ENCODE measurements around the gene GIPC2.
"Not testable (repeated sequence)": the region's sequence is repeated elsewhere in the genome, so short reads cannot be mapped to it uniquely, and the experiment has no call there.

Gene GIPC2

DNA sequence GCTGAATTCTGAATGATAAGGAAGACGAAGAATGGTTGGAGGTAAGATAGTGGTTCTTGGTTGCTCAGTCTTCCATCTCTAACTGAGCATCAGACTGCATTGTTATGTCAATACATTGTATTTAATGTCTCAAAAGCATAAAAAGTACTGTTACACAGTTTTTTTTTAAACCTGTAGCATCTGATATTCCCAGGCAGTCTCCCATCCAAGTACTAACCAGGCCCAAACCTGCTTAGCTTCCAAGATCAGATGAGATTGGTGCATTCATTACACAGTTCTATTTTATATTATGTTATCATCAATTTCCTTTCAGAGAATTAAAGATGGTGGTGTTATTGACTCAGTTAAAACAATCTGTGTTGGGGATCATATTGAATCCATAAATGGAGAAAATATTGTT is 48.9 kb downstream of the GIPC2 start:
- no peak for DNase-seq (ENCODE audit: low read depth, low spot score)

DNA sequence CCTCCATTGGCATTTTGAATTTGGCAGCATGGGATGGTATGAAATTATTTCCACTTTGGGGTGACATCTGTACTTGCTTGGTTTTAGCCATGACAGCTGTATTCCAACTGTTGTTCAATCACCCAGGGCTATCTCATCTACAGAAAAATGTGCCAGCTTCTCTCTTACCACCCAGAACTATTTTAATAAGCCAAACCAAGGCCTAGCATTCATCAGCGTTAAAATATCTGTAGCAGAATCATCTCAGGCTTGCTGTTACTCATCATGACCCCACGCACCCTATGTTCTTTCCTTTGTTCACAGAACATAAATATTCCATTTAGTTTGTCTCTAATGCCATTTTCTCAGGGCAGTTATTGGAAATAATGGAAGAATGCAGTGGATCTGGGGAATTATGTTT is 49.8 kb downstream of the GIPC2 start:
- no peak for DNase-seq (ENCODE audit: low read depth, low spot score)

DNA sequence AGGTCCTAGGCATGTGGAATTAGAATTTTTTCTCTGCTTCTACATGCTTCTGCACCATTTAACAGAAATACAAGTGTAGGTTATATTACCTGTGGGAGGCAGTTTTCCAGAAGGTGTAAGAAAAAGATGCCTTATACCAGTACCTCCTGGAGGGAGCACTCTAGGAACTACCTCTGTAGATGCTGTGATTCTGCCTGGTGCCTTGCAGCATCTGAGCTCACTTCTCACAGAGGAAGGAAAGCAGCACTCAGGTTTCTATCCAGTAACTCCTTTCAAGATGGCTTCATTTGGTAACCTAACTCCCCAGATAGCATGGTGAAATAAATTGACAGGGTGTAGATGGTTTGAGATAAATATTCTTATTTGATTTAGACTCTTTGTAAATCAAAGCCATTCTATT is 50.3 kb downstream of the GIPC2 start:
- DNase-seq (ENCODE audit: low read depth, low spot score), result no peak

DNA sequence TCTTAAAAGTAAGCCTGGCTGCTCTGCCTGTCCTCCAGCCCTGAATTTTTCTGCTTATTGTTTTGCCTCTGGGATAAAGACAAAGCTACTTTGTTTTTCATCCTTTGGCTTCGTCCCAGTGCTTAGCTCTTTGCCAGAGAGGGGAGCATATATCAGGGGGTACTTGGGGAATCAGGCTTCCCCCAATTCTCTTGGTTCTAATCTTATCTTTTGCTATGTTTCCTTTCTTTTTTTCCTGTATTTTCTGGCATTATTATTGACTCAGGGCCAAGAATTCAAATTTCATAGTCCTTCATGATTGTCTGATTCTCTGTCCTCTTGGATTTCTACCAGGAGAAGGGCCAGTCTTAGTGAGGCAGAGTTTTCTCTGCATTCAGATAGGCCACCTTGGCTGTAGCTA is 51.2 kb downstream of the GIPC2 start:
- DNase-seq (ENCODE audit: low read depth, low spot score), result no peak

DNA sequence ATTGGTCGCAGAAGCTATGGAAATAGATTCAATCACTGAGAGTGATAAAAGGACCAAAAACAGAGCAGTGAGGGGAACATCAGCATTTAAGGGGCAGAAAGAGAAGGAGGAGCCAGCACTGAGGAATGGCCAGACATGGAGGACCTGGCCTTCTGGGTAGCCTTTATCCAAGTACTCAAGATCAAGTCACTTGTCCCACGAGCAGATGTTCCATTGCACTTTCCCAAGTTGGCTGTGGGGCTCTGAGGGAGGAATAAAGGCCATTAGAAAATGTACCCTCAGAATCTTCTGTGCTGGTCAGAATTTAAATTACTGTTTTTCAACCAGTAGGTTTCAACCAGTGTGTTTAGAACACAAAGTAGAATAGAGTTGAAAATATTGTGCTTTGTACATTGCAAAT is 55.3 kb downstream of the GIPC2 start:
- DNase-seq (ENCODE audit: low read depth, low spot score), result no peak

DNA sequence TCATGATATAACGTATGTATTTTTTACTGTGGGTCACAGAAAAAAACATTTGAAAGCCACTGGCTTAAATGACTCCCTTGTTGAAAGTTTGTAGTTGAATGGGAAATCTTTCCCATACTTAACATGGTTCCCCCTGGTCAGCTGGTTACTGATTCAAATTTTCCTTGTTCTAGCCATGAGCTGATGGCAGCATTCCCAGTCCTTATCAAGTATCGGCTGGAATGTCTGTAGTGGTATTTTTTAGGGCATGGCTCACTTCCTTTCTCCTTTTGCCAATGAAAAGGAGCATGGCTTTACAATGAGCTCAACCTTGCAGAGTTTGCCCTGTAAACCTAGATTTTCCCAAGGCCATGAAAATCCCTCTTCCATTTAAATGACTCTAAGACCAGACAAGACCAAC is 55.7 kb downstream of the GIPC2 start:
- no peak for DNase-seq (ENCODE audit: low read depth, low spot score)

DNA sequence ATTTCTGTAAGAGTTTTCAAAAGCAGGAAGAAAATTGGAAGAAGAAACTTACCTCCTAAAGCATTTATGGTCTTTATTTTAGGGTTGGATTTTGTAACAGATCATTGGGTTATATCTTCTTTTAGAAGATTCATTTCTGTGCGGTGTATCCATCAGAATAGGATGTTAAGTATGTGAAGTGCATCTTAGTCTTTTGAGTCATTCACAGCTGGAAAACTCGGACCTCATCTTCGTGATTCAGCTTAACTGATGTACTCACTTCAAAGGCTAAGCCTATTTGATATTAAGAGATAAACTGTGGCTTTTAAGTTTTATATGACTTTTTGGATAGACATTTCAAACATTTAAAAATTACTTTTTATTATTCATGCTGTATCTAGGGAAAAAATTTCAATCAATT is 56.3 kb downstream of the GIPC2 start:
- no peak for DNase-seq (ENCODE audit: low read depth, low spot score)

DNA sequence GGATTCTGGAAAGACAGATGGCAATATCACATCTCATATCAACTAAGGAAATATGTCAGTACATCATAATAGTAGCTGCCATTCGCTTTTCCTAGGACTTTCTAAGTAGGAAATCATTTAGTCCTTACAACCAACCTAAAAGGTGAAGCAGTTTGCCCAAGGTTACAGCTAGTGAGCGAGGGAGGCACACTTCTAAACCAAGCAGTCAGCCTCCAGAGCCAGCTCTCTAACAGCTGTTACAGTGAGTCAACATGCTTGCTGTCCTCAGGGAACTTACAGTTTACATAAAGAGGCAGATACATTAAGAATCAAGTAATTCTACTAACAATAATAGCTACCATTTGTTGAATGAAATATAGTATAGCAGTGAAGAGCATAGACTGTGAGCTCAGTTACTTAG is 57.1 kb downstream of the GIPC2 start:
- no peak for DNase-seq (ENCODE audit: low read depth, low spot score)

DNA sequence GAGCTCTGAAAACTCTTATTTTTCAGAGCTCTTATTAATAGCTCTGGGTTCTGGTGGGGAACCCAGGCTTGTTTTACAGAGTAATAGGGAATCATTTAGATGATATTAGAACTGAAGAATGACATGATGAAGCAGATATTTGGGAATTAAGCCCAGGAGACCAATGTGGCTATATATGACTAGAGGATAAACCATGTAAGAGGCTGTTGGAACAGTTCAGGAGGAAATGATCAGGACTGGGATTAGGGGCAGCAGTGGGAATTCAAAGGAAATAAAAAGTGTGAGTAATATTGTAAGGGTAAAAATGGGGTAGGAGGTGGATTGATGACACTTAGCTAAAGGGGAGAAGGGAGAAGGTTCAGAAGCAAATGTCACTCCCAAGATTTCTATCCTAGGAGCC is 58.6 kb downstream of the GIPC2 start:
- no peak for DNase-seq (ENCODE audit: low read depth, low spot score)

DNA sequence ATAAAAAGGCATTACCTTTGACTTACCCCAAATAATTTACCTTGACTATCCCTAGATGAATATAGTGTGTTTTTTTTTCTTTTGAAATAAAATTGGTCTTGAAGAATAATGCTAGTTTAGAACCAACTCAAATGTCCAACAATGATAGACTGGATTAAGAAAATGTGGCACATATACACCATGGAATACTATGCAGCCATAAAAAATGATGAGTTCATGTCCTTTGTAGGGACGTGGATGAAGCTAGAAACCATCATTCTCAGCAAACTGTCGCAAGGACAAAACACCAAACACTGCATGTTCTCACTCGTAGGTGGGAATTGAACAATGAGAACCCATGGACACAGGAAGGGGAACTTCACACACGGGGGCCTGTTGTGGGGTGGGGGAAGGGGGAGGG is 63.9 kb downstream of the GIPC2 start:
- not testable (repeated sequence) for DNase-seq (ENCODE audit: low read depth, low spot score)

DNA sequence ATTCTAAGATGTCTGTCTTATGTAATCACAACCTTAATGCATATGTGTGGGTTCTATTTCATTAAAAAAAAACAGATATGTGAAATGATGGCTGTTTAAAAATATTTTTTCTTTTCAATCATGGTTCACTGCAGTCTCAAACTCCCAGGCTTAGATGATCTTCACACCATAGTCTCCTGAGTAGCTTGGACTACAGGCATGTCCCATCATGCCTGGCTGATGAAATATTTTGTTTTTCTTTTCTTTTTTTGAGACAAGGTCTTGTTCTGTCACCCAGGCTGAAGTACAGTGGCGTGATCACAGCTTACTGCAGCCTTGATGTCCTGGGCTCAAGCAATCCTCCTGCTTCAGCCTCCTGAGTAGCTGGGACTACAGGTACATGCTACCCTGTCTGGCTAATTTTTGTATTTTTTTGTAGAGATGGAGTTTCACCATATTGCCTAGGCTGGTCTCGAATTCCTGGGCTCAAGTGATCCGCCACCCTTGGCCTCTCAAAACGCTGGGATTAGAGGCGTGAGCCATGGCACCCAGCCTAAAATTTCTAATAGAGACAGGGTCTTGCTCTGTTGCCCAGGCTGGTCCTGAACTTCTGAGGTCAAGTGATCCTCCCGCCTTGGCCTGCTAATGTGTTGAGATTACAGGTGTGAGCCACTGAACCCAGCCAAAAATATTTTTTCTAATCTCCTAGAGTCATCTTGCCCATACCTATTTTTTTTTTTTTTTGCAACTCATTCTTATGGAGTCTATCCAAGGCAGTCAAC is 67.6 kb downstream of the GIPC2 start:
- DNase-seq (ENCODE audit: low read depth, low spot score), result no peak

DNA sequence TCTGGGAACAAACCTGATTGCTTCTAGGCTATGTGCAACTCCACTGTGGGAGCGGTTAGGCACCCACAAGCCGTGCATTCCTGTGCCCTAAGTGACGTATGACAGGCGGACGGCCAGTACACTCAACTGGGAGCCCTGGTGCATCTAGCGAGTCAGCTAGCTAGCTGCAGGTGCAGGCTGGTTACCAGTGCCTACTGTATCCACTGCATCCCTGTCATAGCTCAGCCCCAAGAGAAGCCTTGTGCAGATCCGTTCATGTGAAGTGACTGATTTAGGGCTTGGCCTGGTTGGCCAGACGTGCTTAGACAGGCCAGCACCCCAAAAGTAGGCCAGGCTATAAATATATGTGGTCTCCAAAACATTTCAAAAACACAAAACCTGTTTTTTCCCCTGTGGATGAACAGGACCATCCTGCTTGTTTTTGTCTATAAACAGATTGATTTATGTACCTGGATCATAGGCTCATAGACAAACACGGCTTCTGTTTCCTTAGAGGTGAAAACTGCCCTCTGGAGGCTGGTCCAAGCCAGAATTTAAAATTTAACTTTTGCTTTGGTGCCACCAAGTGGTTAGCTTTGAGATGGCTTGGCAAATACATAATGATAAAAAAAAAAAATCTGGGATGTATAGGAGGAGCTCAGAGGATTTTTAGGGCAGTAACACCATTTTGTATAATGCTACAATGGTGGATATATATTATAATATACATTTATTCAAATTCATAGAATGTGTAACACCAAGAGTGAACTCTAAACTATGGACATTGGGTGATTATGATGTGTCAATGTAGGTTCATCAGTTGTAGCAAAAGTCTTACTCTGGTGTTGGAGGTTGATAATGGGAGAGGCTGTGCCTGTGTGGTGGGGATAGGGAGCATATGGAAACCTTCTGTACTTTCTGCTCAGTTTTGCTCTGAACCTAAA is 68.5 kb downstream of the GIPC2 start:
- DNase-seq (ENCODE audit: low read depth, low spot score), result peak; percentile 71

DNA sequence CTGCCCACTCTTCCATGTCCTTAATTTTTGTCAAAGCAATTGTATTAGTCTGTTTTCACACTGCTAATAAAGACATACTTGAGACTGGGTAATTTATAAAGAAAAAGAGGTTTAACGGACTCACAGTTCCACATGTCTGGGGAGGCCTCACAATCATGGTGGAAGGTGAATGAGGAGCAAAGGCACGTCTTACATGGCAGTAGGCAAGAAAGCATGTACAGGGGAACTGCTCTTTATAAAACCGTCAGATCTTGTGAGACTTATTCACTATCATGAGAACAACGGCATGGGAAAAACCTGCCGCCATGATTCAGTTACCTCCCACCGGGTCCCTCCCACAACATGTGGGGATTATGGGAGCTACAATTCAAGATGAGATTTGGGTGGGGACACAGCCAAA is 74.7 kb downstream of the GIPC2 start:
- DNase-seq (ENCODE audit: low read depth, low spot score), result not testable (repeated sequence)

DNA sequence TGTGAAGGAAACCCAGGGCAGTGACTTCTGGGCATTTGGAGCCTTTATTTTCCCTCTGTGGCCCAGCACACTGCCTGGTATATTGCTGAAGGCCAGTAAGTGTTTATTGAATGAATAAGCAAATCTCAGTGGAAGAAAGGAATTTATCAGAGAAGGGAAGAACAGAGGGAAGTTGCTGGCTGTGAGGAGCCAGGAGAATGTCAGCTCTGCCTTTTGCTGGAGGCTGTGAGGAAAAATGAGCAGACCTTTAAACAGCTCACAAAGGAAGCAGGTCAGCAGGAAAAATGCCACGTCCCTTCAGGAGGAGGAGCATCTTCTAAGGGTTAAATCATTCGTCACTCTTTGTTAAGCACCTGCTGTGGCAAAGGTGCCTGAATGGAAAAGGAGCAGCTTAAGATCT is 75.9 kb downstream of the GIPC2 start:
- DNase-seq (ENCODE audit: low read depth, low spot score), result peak; percentile 23

DNA sequence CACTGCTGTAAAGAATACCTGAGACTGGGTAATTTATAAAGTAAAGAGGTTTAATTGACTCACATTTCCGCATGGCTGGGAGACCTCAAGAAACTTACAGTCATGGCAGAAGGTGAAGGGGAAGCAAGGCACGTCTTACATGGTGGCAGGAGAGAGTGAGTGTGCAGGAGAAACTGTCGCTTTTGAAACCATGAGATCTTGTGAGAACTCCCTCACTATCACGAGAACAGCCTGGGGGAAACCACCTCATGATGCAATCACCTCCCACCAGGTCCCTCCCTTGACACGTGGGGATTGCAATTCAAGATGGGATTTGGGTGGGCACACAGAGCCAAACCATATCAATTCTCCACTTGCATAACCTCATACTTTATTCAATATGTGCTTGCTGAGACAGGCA is 76.6 kb downstream of the GIPC2 start:
- no peak for DNase-seq (ENCODE audit: low read depth, low spot score)

DNA sequence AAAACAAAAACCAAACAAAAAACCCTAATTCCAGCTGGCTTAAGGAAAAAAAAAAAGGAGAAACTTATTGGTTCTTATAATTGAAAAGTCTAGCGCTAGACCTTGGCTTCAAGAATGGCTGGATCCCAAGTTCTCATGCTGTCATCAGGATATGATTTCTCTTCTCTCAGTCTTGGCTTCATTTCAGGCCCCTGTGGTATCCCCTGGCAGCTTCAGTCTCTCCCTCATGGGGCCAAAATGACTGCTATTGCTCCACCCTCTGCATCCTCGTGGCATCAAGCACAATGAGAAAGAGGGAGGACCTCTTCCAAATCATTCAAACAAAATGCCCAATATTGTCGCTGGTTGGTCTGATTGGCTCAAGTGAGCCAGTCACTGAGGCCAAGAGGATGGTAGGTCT is 80.7 kb downstream of the GIPC2 start:
- no peak for DNase-seq (ENCODE audit: low read depth, low spot score)

DNA sequence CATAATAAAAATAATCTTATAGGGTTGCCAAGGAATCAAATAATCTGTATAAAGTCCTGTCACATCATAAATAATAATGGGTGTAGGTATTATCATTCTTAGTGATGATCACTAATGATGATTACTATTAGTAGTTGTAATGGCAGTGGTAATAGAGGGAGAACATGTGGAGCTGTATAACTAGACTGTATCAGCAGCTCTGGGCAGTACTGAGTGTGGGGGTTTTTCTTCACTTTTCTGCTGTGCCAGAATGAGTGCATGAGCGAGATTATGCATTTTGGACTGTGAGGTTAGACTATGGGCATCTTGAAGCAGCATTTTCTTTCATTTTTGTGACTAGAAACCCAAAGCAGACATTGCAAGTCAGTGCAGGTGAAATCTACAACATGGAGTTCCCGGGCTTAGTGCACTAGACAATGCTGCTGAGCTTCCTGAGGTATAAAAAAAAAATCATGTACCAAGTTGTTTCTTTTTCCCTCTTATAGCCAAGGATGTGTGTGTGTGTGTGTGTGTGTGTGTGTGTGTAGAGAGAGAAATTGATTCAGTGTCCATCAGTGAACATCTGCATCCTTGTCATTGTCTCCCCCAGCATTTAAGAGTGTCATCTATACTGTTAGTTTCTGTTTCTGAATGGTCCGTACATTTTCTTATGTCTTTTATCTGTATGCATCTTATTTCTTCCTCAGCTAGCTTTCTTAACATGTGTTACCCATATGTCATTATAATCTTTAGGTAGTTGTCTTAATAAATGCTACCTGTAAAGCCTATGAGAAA is 86.6 kb downstream of the GIPC2 start:
- DNase-seq (ENCODE audit: low read depth, low spot score), result no peak

DNA sequence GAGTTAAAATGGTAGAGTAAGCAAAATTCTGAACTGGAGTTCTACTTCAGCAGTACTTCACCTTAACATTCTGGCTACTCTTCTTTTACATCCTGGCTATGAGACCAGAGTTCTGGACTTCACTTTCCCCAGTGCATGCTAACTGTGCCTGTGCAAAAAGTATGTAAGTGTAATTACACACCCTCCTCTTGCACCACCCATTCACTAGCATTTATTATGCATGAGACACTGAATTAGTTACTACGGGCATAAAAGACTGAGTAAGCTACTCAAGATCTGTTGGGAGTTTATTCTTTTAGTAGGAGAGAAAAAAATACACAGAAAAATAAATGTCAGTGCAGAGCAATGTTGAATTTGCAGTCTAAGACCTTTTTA is 87.2 kb downstream of the GIPC2 start:
- no peak for DNase-seq (ENCODE audit: low read depth, low spot score)

DNA sequence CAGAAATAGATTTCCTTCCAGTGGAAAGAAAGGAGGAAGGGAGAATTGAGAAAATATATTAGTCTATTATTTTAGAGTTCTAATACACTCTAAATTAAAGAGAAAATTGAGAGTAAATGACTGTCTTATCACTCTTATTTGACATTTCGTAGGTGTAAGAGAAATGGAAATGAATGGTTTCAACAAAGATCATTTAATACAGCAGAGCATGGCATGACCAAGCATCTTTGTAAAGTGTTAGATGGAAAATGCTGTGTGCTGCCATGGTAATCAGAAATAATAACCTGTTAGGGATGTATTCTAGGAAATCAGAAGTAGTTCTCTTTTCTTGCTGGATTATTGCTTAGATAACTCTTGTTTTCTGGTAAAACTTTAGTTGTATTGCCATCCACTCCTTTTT is 90.9 kb downstream of the GIPC2 start:
- no peak for DNase-seq (ENCODE audit: low read depth, low spot score)

DNA sequence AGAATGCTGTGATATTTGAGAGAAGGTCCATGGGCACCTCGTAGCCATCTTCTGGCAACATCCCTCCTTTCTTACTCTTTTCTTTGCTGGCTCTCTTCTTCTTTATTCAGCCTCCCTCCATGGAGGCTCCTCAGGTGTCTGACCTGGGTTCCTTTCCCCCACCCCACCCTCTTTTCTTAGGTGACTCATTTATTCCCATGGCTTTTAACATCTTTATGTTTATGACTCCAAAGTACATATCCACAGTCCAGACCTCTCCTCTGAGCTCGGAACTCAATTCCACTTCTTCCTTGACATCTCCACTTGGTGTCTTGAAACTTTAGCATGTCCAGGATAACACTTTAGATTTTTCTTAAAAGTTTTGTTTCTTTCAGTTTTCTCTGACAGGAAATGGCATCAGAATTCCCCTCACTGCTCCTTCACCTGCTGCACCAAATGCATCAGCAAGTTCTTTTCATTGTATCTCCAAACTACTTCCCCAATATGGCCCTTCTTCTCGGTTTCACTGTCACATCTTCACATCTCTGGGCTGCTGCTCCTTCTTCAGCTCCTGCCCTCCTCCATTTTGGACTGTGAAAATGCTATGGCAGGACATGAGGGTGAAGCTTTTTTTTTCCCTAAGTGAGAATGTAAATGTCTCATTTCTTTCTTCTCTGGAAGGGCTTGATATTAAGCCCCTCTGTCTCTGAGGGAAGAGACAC is 95.9 kb downstream of the GIPC2 start:
- DNase-seq (ENCODE audit: low read depth, low spot score), result no peak

DNA sequence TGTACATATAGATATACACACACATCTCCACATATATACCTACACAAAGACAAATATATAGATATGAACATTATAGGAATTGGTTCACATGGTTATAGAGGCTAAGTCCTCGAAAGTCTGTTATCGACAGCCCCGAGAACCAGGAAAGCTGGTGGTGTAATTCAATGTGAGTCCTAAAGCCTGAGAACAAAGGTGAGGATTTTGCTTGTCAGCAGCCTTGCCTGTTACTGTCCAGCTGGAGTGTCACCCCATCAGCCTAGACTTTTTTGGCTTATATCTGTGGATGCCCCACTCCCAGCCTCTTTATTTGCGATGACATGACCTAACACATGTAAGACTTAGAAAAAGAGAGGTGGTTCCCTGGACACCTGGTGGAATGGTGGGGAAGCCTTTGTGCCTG is 97.0 kb downstream of the GIPC2 start:
- DNase-seq (ENCODE audit: low read depth, low spot score), result no peak

DNA sequence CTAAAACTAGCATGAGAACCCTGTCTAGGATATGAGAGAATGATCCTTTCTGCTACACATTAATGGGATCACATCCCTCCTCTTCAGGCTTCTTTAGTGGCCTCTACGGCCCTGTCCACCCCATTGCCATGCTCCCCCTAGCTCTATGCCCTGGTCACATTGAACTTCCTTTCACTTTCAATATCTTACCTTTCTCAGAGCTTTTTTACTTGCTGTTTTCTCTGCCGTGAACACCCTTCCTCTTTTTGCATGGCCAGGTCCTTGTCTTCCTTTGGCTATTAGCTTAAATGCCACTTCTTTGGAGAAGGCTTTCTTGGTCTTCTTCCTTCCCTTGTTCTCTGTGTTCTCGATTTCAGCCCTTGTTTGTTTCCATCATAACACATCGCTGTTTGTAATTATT is 97.4 kb downstream of the GIPC2 start:
- no peak for DNase-seq (ENCODE audit: low read depth, low spot score)

All from ELF-1 (cell line).